Measurements from ENCODE around the gene JARID2. TPM values are rescaled to one million over a fixed set of nuclear protein-coding genes. Genes with fewer than 3 reads are reported as not detected.

JARID2 gene
- total and polyA plus RNA-seq, 4 donors: 3.8 to 14.8 (median 12.0) TPM

DNA sequence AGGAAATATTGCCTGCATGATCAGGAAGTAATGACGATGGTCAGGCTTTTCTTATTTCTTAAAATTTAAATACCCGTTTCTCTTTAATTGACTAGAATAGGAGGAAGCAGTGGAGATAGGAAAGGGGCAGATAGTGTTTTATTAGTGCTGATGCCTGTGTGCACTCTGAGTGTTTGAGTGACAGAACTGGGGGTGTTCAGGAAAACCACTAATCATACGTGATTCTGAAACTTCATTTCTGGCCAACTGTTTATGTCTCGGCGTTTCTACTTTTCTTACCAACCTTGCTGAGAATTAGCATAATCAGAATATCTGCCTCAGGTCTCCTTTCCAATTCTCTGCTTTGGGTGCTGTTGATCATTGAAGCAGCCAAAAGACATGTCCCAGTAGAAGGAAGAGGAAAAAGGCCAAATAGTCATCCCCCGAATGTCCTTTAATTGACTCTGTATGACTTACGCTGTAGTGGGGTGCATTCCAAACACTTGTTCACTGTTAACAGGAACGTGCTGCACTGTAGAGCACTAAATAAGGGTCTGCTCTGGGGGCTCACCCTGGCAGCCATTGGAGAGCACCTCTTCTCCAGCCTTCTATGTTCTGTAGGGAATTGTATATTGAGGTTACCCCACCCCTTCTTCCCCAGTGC is 152.9 kb downstream of the JARID2 start:
- Histone ChIP-seq H3K9ac (ENCODE audit: insufficient read depth in 1 of 2, low read length in 2 of 2) (no peak overlapping the region), H3K9me3 (ENCODE audit: control insufficient read depth in 4 of 4, insufficient read depth in 3 of 4, low read length in 3 of 4) (peaks cover 0 to 1% (median 0%) of the 10 kb centered on the region in 4 donors), H3K36me3 (ENCODE audit: control insufficient read depth in 4 of 4, insufficient read depth in 4 of 4, low read length in 4 of 4) (peaks cover 0 to 3% (median 0%) of the 10 kb centered on the region in 4 donors), H3K4me3 (no peak overlapping the region), H3K27me3 (ENCODE audit: control insufficient read depth in 3 of 3, insufficient read depth in 3 of 3, low read length in 2 of 3) (no peaks in the 10 kb centered on the region), H3K4me1 (ENCODE audit: control insufficient read depth in 5 of 5, insufficient read depth in 5 of 5, low read length in 5 of 5) (peaks cover 11 to 37% (median 16%) of the 10 kb centered on the region in 5 donors), H3K27ac (ENCODE audit: low read depth in 1 of 2, low read length in 1 of 2) (no peak overlapping the region)
- TF ChIP-seq, protein P1, sequence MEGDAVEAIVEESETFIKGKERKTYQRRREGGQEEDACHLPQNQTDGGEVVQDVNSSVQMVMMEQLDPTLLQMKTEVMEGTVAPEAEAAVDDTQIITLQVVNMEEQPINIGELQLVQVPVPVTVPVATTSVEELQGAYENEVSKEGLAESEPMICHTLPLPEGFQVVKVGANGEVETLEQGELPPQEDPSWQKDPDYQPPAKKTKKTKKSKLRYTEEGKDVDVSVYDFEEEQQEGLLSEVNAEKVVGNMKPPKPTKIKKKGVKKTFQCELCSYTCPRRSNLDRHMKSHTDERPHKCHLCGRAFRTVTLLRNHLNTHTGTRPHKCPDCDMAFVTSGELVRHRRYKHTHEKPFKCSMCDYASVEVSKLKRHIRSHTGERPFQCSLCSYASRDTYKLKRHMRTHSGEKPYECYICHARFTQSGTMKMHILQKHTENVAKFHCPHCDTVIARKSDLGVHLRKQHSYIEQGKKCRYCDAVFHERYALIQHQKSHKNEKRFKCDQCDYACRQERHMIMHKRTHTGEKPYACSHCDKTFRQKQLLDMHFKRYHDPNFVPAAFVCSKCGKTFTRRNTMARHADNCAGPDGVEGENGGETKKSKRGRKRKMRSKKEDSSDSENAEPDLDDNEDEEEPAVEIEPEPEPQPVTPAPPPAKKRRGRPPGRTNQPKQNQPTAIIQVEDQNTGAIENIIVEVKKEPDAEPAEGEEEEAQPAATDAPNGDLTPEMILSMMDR (IDR thresholded peaks at IDR 0.05; ENCODE audit: control extremely low read depth, extremely low read depth): no peak
- no peak for DNase-seq
- no peak for ATAC-seq (ENCODE audit: insufficient read depth, low FRiP score)
- WGBS, 2 donors: 37 to 61% methylated on average over 8 of the region's 8 CpGs

DNA sequence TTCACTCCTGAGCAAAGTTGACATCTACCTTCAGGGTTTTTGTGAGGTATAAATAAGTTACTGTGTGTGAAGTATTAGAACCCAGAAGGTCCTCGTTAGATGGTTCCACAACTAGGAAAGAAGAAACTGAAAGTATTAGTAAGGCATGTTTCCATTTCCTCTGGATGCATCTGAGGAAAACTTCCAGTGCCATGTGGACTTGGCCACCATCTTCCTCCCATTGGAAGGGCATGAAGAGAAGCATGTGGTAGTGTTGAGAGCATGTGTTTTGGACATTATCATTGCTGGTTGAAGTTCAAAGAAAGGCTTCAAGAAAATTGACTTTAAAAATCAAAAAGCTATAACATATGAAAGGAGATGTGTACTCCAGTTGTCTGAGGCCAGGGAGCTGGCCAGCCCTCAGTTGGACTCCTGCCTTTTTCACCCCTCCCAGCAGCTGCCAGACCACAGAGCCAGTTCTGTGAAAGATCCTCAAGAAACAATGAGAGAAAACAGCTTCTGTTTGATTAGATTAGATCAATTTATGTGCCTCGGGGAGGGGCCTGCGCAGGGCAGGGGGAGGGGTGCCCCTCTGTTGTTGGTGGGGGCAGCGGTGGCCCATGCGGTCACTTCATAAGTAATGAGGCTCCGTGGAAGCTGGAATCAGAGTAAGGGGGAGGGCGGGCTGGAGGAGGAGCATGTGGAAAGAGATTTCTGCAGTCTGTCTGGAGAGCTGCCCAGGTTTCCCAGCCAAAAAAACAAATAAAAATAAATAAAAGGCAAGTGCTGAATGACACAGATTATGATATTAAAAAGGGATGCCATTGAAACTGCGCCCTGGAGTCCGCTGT is 154.0 kb downstream of the JARID2 start:
- ATAC-seq (ENCODE audit: insufficient read depth, low FRiP score): peak; percentile 43

GRCh38 chr6:15400572-15401004 is 154.7 kb downstream of the JARID2 start:
- 9 to 10% methylated on average over 14 of the region's 14 CpGs for WGBS, 2 donors
- peak; percentile 61 to 69 (median 62) for DNase-seq
- Histone ChIP-seq H3K4me1 (ENCODE audit: control insufficient read depth in 5 of 5, insufficient read depth in 5 of 5, low read length in 5 of 5) (peaks cover 13 to 45% (median 28%) of the 10 kb centered on the region in 5 donors), H3K27ac (ENCODE audit: low read depth in 1 of 2, low read length in 1 of 2) (peak overlapping the region; percentile 47 to 74), H3K9me3 (ENCODE audit: control insufficient read depth in 4 of 4, insufficient read depth in 3 of 4, low read length in 3 of 4) (peaks cover 0 to 1% (median 0%) of the 10 kb centered on the region in 4 donors), H3K9ac (ENCODE audit: insufficient read depth in 1 of 2, low read length in 2 of 2) (no peak overlapping the region), H3K36me3 (ENCODE audit: control insufficient read depth in 4 of 4, insufficient read depth in 4 of 4, low read length in 4 of 4) (no peaks in the 10 kb centered on the region), H3K27me3 (ENCODE audit: control insufficient read depth in 3 of 3, insufficient read depth in 3 of 3, low read length in 2 of 3) (no peaks in the 10 kb centered on the region), H3K4me3 (no peak overlapping the region)
- TF ChIP-seq, protein P1 (IDR thresholded peaks at IDR 0.05; ENCODE audit: control extremely low read depth, extremely low read depth): no peak
- ATAC-seq (ENCODE audit: insufficient read depth, low FRiP score): no peak

More for the DNA sequence above, 154.0 kb downstream of the JARID2 start:
- H3K4me1 ChIP-seq (ENCODE audit: control insufficient read depth in 5 of 5, insufficient read depth in 5 of 5, low read length in 5 of 5): peaks cover 13 to 45% (median 27%) of the 10 kb centered on the region in 5 donors
- no peak overlapping the region for H3K9ac ChIP-seq (ENCODE audit: insufficient read depth in 1 of 2, low read length in 2 of 2)
- H3K9me3 ChIP-seq (ENCODE audit: control insufficient read depth in 4 of 4, insufficient read depth in 3 of 4, low read length in 3 of 4): peaks cover 0 to 1% (median 0%) of the 10 kb centered on the region in 4 donors
- H3K27ac ChIP-seq (ENCODE audit: low read depth in 1 of 2, low read length in 1 of 2): peak overlapping the region in 1 of 2 donors; percentile 47
- DNase-seq: peak; percentile 93 to 98 (median 98)
- H3K27me3 ChIP-seq (ENCODE audit: control insufficient read depth in 3 of 3, insufficient read depth in 3 of 3, low read length in 2 of 3): no peaks in the 10 kb centered on the region
- no peak overlapping the region for H3K4me3 ChIP-seq
- 12 to 26% methylated on average over 9 of the region's 9 CpGs for WGBS, 2 donors
- H3K36me3 ChIP-seq (ENCODE audit: control insufficient read depth in 4 of 4, insufficient read depth in 4 of 4, low read length in 4 of 4): no peaks in the 10 kb centered on the region
- TF ChIP-seq, protein P1 (IDR thresholded peaks at IDR 0.05; ENCODE audit: control extremely low read depth, extremely low read depth): no peak
